GM18868 (cell line): ENCODE data around the gene CD1E.
"Not testable (repeated sequence)": the region's sequence is repeated elsewhere in the genome, so short reads cannot be mapped to it uniquely, and the experiment has no call there.

Experiments used
- ATAC-seq: cut with Tn5 transposase; IDR thresholded peaks from one replicate; pipeline ENCODE4 v1.9.1; 2021; ENCODE audit warnings: mild to moderate bottlenecking, moderate library complexity; ENCODE audit not compliant: unreplicated experiment

CD1E gene

GRCh38 chr1:158353303-158354075 is at the start of gene CD1E:
TSS of gene CD1E (plus strand) at chr1:158353894. CDS start at chr1:158353989, 95 bp downstream.
- peak; percentile 79 for ATAC-seq

GRCh38 chr1:158310623-158311022 is 43.1 kb upstream of the CD1E start:
- ATAC-seq: peak; percentile 70

GRCh38 chr1:158311066-158311465 is 42.6 kb upstream of the CD1E start:
- ATAC-seq: peak; percentile 71

DNA sequence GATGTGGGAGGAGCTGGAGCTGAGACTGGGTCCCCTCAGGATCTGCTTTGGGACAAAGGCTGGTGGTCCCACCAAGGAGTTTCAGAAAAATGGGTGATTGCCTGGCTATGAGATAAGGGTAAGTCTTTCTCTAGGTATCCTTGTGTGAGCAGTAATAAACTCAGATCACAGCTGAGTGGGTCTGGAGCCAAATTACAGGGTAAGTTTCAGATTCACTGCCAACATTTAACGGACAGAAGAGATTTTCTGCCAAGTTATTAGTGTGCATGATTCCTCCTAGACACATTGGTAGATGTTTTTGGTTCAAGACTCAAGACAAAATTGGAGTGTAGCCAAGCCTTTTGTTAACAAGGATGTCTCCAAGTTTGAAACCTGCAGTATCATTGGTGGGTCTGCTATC is 29.8 kb upstream of the CD1E start:
- ATAC-seq: peak; percentile 28

DNA sequence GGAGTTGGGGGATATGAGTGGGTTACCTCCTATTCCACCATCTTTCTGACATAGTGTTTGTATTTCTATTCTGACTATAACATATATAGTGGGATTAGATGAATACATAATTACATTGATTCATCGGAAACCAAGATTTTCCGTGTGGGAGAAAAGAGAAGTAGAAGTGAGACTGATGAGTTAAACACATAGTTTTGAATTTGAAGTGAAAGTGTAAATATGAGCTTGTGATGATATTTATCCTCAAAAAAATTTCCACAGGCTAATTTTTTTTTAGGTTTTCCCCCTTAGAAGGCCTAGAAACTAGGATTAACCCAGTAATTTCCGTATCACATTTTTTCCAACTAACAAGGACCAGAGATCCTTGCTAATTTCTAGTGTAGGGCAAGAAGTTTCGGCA is 29.3 kb upstream of the CD1E start:
- peak; percentile 71 for ATAC-seq

- no peak for ATAC-seq
These were observed 26.2 kb upstream of the CD1E start for GRCh38 chr1:158327481-158327880.

GRCh38 chr1:158328426-158328825 is 25.3 kb upstream of the CD1E start:
- ATAC-seq: no peak

DNA sequence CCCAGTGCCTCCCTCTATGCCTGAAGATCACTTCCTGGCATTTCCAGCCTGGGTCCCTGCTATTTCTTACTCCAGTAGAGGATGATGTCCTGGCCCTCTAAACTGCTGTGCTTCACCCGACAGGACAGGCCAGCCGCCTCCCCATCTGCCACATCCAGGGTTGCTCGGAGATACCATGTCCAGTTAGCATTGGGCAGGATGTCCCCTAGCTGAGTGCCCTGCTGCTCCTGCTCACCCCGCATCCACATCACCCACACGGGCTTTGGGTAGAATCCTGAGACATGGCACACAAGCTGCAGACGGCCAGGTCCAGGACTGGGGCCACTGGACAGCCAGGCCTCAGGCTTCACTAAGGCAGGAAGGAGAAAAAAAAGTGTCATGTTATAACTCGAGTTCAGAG is 24.4 kb upstream of the CD1E start:
- ATAC-seq: no peak

DNA sequence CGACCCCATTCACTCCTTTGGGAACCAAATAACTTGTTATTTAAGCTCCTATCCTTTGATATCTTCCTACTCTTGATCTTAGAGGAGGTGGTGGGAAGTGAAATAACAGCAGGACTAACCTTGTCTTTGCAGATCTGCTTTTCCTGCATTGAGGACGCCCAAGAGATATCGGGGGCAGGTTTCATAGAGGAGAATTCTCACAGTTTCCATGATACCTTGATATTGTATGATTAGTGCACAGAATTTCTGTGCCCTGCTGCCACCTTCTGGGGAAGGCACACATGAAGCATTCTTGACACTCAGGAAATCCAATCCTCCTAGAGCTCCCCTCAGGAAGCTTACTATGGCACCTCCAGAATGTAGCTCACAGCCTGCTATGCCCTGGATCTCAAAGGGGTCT is 24.0 kb upstream of the CD1E start:
- no peak for ATAC-seq

DNA sequence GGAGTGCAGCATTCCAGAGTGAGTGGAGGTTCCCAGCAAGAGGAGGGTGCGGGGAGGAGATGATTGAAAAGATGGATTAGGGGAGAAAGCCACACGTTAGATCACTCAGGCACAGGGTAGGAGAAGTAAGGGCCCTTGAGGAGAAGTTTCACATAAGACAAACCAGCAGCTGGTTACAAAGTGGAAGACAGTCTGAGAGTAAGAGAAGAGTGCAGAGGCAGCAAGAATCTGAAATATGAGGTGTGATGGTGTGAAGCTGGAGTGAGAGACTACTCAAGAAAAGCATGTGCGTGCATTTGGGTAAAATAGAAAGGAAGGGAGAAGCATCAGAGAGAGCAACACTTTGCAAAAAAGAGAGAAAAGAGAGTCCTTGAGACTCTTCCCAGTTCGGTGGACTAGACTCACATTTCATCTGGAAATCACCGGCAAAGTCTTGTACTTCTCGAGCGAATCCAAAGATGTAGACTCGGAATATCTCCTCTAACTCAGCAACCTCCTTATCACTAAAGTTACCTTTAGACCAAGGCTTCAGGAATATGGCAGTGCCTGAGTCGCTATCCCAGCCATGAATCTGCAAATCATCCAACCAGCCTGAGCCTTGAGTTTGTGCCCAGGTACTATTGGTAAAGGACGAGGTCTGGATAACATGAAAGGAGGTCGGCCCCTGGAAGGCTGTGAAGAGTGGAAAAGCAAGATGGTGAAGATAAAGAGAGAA is 23.1 kb upstream of the CD1E start:
- no peak for ATAC-seq

GRCh38 chr1:158331106-158331425 is 22.6 kb upstream of the CD1E start:
- no peak for ATAC-seq

DNA sequence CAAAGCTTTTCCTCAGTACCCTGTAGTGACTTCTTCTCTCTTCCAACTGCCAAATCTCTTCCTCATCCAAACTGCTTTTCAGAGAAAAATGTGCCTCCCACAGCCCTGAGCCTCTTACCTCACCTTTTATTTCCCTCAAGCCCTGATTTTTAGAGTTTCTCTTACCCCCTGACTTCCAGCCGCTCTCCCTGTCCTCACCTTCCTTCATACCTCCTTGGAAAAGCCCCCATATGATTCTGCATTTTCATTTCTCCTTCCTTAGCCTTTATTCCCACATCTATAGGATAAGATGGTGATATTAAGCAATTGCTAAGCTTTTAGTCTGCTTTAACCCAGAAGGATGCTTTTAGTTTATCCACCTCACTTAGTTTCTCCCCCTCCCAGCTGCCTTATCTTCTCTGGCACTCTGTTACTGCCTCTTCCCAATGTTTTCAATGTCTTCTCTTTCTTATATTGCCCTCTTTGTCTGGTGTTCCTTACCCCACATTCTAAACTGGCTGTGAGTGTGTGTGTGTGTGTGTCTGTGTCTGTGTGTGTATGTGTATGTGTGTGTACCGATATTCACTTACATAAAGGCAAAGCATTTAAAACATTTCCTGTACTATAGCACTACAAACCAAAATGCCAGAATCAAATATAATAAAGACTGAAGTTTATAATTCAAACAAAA is 22.1 kb upstream of the CD1E start, which contains the start of gene CD1B:
CD1B (minus strand) TSS at position 51 of the 670 bp plus-strand sequence. CDS start 108 bp downstream, outside the sequence.
- no peak for ATAC-seq

DNA sequence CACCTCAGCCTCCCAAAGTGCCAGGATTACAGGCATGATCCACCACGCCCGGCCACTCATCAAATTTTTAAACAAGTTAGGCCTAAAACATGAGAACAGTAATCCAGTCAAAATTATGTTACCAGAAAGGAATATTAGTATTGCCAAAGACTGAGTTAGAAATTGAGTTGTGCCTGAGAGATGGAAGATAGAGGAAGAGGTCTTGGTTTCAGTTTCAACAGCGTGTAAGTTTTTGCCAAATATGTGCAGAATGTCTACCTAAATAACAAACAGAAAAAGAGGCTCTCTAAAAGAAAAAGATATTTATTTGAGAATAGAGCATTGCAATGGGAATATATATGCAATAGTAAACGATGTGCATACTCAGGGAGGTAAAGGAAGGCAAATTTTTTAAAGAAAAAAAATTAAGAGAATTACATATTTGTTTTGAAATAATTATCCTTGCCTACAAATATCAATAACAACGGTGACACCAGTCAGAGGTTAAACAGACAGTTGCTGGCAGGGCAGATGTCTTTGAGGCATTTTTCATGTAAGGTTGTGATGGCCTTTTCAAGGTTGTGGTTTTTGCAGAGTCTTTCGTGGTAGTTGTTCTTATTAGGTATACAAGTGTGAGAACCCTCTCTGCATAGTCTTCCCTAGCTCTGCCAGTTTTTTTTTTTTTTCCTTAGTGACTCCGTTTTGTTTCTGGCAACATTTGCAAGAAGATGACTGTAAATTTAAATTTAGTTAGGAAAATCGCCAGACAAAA is 20.1 kb upstream of the CD1E start:
- ATAC-seq: peak; percentile 73

- ATAC-seq: no peak
These were observed 19.0 kb upstream of the CD1E start for GRCh38 chr1:158334526-158335212.

GRCh38 chr1:158335213-158335532 is 18.5 kb upstream of the CD1E start:
- no peak for ATAC-seq

GRCh38 chr1:158336413-158336812 is 17.3 kb upstream of the CD1E start:
- not testable (repeated sequence) for ATAC-seq

- not testable (repeated sequence) for ATAC-seq
These were observed 4.7 kb upstream of the CD1E start for GRCh38 chr1:158348946-158349345.

DNA sequence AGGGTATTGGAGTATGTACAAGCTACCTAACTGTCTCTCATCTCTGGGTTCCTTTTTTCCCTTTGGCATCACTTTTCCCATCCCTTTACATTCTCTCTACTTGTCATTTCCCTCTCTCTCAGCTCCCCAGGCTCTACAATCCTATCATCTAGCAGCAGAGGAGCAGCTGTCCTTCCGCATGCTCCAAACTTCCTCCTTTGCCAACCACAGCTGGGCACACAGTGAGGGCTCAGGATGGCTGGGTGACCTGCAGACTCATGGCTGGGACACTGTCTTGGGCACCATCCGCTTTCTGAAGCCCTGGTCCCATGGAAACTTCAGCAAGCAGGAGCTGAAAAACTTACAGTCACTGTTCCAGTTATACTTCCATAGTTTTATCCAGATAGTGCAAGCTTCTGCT is 561 bp downstream of the CD1E start:
- no peak for ATAC-seq

DNA sequence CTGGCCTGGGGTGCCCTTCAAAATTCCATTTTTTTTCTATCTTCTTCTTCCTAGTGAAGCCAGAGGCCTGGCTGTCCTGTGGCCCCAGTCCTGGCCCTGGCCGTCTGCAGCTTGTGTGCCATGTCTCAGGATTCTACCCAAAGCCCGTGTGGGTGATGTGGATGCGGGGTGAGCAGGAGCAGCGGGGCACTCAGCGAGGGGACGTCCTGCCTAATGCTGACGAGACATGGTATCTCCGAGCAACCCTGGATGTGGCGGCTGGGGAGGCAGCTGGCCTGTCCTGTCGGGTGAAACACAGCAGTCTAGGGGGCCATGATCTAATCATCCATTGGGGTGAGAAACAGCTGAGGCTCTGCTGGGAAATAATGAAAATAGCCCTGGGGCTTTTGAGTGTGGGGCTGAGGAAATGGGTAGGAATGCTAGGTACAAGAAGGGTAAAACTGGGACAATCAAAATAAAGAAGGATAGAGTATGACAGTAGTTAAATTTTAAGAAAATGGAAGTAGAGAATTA is 2.1 kb downstream of the CD1E start:
- no peak for ATAC-seq

DNA sequence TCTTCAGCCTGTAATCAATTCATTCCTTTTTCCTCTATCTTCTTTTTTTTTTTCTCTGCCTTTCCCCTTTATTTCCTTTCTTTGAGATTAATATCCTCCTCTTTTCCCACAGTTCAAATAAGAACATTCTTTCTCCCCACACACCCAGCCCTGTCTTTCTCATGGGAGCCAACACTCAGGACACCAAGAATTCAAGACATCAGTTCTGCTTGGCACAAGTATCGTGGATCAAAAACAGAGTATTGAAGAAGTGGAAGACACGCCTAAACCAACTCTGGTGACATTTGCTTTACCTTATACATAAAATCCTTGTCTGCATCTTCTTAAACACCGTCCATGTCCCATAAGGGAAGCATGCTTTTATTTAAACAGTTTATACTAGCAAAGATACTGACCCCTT is 2.9 kb downstream of the CD1E start:
- no peak for ATAC-seq
